ENCODE results near the gene NPHS1. TPM values are rescaled to one million over a fixed set of nuclear protein-coding genes. Genes with fewer than 3 reads are reported as not detected.

NPHS1 gene
- total RNA-seq, 1 donor from 2014 or later = 4.7 TPM

- Mint-ChIP-seq H3K9me3 (ENCODE audit: unreplicated experiment) (peaks cover 14% of the 10 kb centered on the region), H3K27ac (ENCODE audit: unreplicated experiment) (no peak overlapping the region), H3K36me3 (ENCODE audit: unreplicated experiment) (peaks cover 14% of the 10 kb centered on the region), H3K4me1 (ENCODE audit: low read depth, unreplicated experiment) (peaks cover 27% of the 10 kb centered on the region), H3K4me3 (ENCODE audit: unreplicated experiment) (no peak overlapping the region), H3K27me3 (ENCODE audit: unreplicated experiment) (peaks cover 13% of the 10 kb centered on the region)
- DNase-seq = no peak
- TF ChIP-seq CTCF (IDR thresholded peaks at IDR 0.05; ENCODE audit: partially characterized antibody, unreplicated experiment) = no peak
Measured at GRCh38 chr19:35848919-35849505, 3.3 kb downstream of the NPHS1 start.

GRCh38 chr19:35848486-35848885 lies 3.8 kb downstream of the NPHS1 start:
- Mint-ChIP-seq H3K9me3 (ENCODE audit: unreplicated experiment) (peaks cover 14% of the 10 kb centered on the region), H3K27me3 (ENCODE audit: unreplicated experiment) (peaks cover 17% of the 10 kb centered on the region), H3K36me3 (ENCODE audit: unreplicated experiment) (peaks cover 14% of the 10 kb centered on the region), H3K27ac (ENCODE audit: unreplicated experiment) (no peak overlapping the region), H3K4me3 (ENCODE audit: unreplicated experiment) (no peak overlapping the region), H3K4me1 (ENCODE audit: low read depth, unreplicated experiment) (peaks cover 27% of the 10 kb centered on the region)
- TF ChIP-seq CTCF (IDR thresholded peaks at IDR 0.05; ENCODE audit: partially characterized antibody, unreplicated experiment) = no peak
- DNase-seq = no peak

- H3K36me3 Mint-ChIP-seq (ENCODE audit: unreplicated experiment) = peaks cover 17% of the 10 kb centered on the region
- DNase-seq = no peak
- H3K4me1 Mint-ChIP-seq (ENCODE audit: low read depth, unreplicated experiment) = peaks cover 24% of the 10 kb centered on the region
- TF ChIP-seq CTCF (IDR thresholded peaks at IDR 0.05; ENCODE audit: partially characterized antibody, unreplicated experiment) = no peak
- H3K27me3 Mint-ChIP-seq (ENCODE audit: unreplicated experiment) = peaks cover 22% of the 10 kb centered on the region
- H3K4me3 Mint-ChIP-seq (ENCODE audit: unreplicated experiment) = no peak overlapping the region
- no peak overlapping the region for H3K27ac Mint-ChIP-seq (ENCODE audit: unreplicated experiment)
- peaks cover 18% of the 10 kb centered on the region for H3K9me3 Mint-ChIP-seq (ENCODE audit: unreplicated experiment)
Measured at GRCh38 chr19:35847911-35848310, 4.4 kb downstream of the NPHS1 start.

GRCh38 chr19:35846038-35846668 lies 6.2 kb downstream of the NPHS1 start:
- TF ChIP-seq CTCF (IDR thresholded peaks at IDR 0.05; ENCODE audit: partially characterized antibody, unreplicated experiment) = no peak
- H3K27ac Mint-ChIP-seq (ENCODE audit: unreplicated experiment) = no peak overlapping the region
- peaks cover 30% of the 10 kb centered on the region for H3K27me3 Mint-ChIP-seq (ENCODE audit: unreplicated experiment)
- H3K4me1 Mint-ChIP-seq (ENCODE audit: low read depth, unreplicated experiment) = peaks cover 15% of the 10 kb centered on the region
- H3K9me3 Mint-ChIP-seq (ENCODE audit: unreplicated experiment) = peaks cover 20% of the 10 kb centered on the region
- H3K36me3 Mint-ChIP-seq (ENCODE audit: unreplicated experiment) = peaks cover 30% of the 10 kb centered on the region
- DNase-seq = no peak
- peak overlapping the region; percentile 83 for H3K4me3 Mint-ChIP-seq (ENCODE audit: unreplicated experiment)

Data from glutamatergic neuron (in vitro differentiated cells).